Effector CD4-positive, alpha-beta T cell (primary cell): ENCODE measurements around the gene SPDYE9. TPM values are rescaled to one million over a fixed set of nuclear protein-coding genes. Genes with fewer than 3 reads are reported as not detected.
"Not testable (repeated sequence)": the region's sequence is repeated elsewhere in the genome, so short reads cannot be mapped to it uniquely, and the experiment has no call there.

Experiments used
- DNase-seq: peaks from one replicate; pipeline ENCODE4 v3.0.0-alpha.2; 2020
- total RNA-seq: gene quantifications from one replicate; lab custom pipeline; 2026; lab: John Stamatoyannopoulos, UW

The SPDYE9 gene, protein sequence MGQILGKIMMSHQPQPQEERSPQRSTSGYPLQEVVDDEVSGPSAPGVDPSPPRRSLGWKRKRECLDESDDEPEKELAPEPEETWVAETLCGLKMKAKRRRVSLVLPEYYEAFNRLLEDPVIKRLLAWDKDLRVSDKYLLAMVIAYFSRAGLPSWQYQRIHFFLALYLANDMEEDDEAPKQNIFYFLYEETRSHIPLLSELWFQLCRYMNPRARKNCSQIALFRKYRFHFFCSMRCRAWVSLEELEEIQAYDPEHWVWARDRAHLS
- total RNA-seq = not detected

- not testable (repeated sequence) for DNase-seq
Observed at GRCh38 chr7:73085938-73086337, at the start of gene SPDYE9. Gene SPDYE9 (minus strand): TSS chr7:73086038. CDS start chr7:73084238, 1,800 bp downstream.

DNA sequence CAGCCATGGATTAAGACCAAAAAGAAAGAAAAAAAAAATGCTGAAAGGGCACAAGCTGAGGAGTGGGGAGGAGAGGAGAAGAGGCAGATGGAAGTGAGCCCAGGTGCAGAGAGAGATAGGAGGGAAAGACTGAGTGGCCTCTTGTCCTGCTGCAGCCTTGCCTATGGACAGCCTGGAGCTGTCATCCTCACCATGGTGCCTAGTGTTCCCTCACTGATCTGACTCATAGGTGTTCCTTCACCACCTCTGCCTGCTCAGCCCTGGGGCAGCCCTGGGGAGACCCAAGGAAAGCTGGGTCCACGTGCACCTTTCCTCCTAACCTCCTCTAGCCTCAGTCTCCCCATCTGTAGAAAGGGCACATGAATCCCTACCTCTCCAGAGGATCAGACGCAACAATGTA lies 49.0 kb upstream of the SPDYE9 start:
- not testable (repeated sequence) for DNase-seq

DNA sequence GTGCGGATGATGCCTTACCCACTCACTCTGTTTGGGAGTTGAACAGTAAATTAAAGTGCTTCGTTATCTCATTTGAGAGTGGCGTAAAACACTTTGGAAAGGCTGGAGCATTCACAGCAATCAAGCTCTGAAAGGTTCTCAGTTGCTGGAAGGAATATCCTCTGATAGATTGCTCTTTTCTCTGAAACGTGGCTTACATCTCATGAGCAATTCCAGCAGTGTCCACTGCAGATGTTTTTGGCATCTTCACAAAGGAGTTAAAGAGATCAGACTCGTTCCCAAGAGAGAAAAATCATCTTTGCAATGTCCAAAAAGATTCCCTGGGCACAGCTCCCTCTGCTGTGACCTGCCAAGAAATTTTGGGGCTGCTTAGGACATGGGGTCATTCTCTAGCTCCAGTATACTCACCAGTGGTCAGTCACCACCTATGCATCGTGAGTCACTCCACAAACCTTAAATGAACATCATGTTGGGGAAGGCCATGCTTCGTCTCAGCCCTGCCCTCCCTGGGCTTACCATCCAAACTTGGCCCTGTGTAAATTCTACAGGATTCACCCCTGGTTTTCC lies 46.9 kb upstream of the SPDYE9 start:
- DNase-seq = not testable (repeated sequence)

DNA sequence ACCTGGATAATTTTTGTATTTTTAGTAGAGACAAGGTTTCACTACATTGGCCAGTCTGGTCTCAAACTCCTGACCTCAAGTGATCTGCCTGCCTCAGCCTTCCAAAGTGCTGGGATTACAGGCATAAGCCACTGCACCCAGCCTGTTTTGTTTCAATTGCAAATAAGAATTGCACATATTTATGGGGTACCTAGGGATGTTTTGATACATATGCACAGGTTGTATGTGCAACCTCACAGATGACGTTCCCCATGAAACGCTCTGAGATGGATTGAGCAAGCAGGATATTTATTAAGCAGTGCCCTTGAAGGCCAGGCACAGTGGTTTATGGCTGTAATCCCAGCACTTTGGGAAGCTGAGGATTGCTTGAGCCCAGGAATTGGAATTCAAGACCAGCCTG lies 44.8 kb upstream of the SPDYE9 start:
- not testable (repeated sequence) for DNase-seq

GRCh38 chr7:73124126-73124525 lies 38.3 kb upstream of the SPDYE9 start:
- DNase-seq = not testable (repeated sequence)

DNA sequence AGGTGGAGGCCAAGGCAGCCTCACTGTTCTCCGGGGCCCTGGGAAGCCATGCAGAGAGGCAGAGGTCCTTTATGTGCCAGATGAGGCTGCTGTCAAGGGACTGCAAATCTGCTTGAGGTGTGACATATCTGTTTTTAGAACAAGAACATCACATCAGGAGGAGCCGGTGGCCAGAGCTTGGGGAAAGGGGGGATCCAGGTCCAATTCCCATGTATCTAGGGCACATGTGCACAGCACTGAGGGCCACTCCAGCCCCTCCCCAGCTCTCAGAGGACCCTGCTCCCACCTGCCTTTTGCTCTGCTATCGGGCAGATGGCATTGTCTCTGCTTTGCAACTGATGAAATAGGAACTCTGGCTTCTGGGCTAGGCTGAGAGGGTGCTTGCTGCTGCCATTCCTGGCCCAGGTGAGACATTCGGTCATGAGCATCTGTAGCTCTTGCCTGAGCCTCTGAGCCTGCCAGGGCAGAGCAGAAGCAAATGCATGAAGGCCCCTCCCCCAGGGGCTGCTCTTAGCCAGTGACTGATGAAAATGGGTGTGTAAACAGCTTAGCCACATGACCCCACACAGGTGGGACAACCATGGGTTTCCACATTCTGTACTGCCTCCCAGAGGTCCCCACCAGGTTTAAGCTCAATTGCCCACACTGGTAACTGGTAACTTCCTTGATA lies 37.1 kb upstream of the SPDYE9 start:
- DNase-seq = not testable (repeated sequence)

DNA sequence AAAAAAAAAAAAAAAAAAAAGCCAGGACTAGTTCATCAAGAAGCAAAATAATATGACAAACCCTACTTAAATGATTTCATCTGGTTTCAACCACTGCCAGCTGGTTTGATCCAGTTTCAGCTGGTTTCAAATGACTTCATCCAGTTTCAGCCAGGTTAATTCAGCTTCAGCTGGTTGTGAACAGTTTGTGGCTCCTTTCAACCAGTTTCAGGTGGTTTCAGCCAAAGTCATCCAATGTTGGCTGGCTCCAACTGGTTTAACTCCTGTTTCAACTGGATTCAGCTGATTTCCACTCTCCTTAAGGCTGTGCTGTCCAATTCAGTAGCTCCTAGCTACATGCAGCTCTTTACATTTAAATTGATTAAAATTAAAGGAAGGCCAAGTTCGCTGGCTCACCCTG lies 32.3 kb upstream of the SPDYE9 start:
- not testable (repeated sequence) for DNase-seq

DNA sequence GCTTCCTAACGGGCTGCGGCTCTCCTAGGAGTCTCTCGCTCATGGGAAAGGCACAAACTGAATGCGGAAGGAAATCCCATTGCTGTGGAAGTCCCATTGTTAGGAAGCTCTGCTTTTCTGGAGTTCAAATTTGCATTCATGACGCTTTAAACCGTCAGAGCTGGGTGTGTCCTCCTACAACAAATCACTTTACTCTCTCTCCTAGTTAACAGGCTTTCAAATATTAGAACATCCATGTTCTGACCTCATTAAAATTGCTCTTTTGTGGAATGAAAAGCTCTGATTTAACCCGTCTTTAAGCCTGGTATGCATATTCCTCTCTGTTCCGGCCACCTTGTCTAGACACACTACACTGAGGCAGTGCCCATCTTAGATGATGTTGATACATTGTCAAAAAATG lies 28.0 kb downstream of the SPDYE9 start, which contains the start of gene SPDYE11:
Gene SPDYE11, minus strand, starts transcription at position 101 of the 400 bp plus-strand sequence. CDS start 1,800 bp downstream, outside the sequence.
- DNase-seq = not testable (repeated sequence)

DNA sequence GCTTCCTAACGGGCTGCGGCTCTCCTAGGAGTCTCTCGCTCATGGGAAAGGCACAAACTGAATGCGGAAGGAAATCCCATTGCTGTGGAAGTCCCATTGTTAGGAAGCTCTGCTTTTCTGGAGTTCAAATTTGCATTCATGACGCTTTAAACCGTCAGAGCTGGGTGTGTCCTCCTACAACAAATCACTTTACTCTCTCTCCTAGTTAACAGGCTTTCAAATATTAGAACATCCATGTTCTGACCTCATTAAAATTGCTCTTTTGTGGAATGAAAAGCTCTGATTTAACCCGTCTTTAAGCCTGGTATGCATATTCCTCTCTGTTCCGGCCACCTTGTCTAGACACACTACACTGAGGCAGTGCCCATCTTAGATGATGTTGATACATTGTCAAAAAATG lies 56.2 kb downstream of the SPDYE9 start, which contains the start of gene SPDYE8:
Gene SPDYE8, minus strand, starts transcription at position 101 of the 400 bp plus-strand sequence. CDS start 1,800 bp downstream, outside the sequence.
- DNase-seq = not testable (repeated sequence)
